Stromal cell of bone marrow (primary cell): Measurements from ENCODE around the gene TEX264.

Source experiments
- DNase-seq: peaks from one replicate; pipeline ENCODE4 v3.0.0-alpha.2; 2012; ENCODE audit warnings: low read depth

TEX264 gene

GRCh38 chr3:51692980-51693395 is 21.9 kb downstream of the TEX264 start:
- no peak for DNase-seq

GRCh38 chr3:51696954-51697353 is 25.9 kb downstream of the TEX264 start:
- DNase-seq, result no peak

- no peak for DNase-seq
Observed at GRCh38 chr3:51698209-51698608, 27.2 kb downstream of the TEX264 start.

- DNase-seq, result no peak
Observed at GRCh38 chr3:51700403-51700802, 29.4 kb downstream of the TEX264 start.

GRCh38 chr3:51702156-51702555 is 31.1 kb downstream of the TEX264 start:
- DNase-seq, result no peak

GRCh38 chr3:51703068-51703760 is 32.2 kb downstream of the TEX264 start:
- no peak for DNase-seq

- DNase-seq, result no peak
Observed at GRCh38 chr3:51703761-51704510, 32.9 kb downstream of the TEX264 start.

- DNase-seq, result no peak
Observed at GRCh38 chr3:51704511-51704950, 33.5 kb downstream of the TEX264 start.

GRCh38 chr3:51705276-51706020 is 34.4 kb downstream of the TEX264 start:
- no peak for DNase-seq

- DNase-seq, result no peak
Observed at GRCh38 chr3:51706021-51706485, 35.0 kb downstream of the TEX264 start.

GRCh38 chr3:51706788-51707731 is 36.0 kb downstream of the TEX264 start, which contains the start of gene GRM2:
GRM2 (plus strand) TSS chr3:51707068; CDS start chr3:51708984, 1,916 bp downstream.
- peak; percentile 43 for DNase-seq

GRCh38 chr3:51708216-51708845 is 37.3 kb downstream of the TEX264 start:
- no peak for DNase-seq

- DNase-seq, result no peak
Observed at GRCh38 chr3:51709004-51709420, 38.0 kb downstream of the TEX264 start.

- no peak for DNase-seq
Observed at GRCh38 chr3:51709675-51710074, 38.6 kb downstream of the TEX264 start.

- no peak for DNase-seq
Observed at GRCh38 chr3:51710631-51711351, 39.7 kb downstream of the TEX264 start.

- no peak for DNase-seq
Observed at GRCh38 chr3:51711352-51712037, 40.4 kb downstream of the TEX264 start.

- DNase-seq, result no peak
Observed at GRCh38 chr3:51712038-51712420, 41.0 kb downstream of the TEX264 start.

GRCh38 chr3:51712511-51712931 is 41.5 kb downstream of the TEX264 start:
- DNase-seq, result no peak

- no peak for DNase-seq
Observed at GRCh38 chr3:51712963-51713362, 41.9 kb downstream of the TEX264 start.
